ENCODE results near the gene DNAJC5. TPM values are rescaled to one million over a fixed set of nuclear protein-coding genes. Genes with fewer than 3 reads are reported as not detected.

Gene DNAJC5
- total RNA-seq, 2 experiments from 2014 or later = 27.5 to 27.7 TPM

DNA sequence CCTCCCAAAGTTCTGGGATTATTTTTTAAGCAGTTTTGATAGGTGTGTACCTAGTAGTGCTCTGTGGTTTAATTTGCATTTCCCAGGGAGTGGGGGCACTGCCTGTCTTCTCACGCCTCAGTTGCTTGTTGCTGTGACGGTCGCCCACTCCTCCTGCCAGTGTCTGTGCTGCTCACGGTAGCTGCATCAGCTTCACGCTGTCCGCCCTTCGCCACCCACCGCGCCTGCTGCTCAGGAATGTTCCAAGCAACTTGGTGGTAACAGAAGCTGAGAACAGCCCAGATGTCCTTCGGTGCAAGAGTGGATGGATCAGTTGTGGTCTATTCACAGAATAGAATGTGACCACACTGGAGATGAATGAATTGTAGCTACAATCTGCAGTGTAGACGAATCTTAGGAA is 22.9 kb downstream of the DNAJC5 start:
- no peak for TF ChIP-seq EZH2phosphoT487 (IDR thresholded peaks at IDR 0.05; ENCODE audit: borderline replicate concordance, low read depth, low read length)
- TF ChIP-seq, protein P1, sequence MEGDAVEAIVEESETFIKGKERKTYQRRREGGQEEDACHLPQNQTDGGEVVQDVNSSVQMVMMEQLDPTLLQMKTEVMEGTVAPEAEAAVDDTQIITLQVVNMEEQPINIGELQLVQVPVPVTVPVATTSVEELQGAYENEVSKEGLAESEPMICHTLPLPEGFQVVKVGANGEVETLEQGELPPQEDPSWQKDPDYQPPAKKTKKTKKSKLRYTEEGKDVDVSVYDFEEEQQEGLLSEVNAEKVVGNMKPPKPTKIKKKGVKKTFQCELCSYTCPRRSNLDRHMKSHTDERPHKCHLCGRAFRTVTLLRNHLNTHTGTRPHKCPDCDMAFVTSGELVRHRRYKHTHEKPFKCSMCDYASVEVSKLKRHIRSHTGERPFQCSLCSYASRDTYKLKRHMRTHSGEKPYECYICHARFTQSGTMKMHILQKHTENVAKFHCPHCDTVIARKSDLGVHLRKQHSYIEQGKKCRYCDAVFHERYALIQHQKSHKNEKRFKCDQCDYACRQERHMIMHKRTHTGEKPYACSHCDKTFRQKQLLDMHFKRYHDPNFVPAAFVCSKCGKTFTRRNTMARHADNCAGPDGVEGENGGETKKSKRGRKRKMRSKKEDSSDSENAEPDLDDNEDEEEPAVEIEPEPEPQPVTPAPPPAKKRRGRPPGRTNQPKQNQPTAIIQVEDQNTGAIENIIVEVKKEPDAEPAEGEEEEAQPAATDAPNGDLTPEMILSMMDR (conservative IDR thresholded peaks at IDR 0.05; ENCODE audit: low read length) = no peak
- H4K20me1 ChIP-seq (ENCODE audit: insufficient read depth, low read length) = no peaks in the 10 kb centered on the region
- CTCF ChIA-PET (ENCODE audit: unreplicated experiment) = no interaction called here

DNA sequence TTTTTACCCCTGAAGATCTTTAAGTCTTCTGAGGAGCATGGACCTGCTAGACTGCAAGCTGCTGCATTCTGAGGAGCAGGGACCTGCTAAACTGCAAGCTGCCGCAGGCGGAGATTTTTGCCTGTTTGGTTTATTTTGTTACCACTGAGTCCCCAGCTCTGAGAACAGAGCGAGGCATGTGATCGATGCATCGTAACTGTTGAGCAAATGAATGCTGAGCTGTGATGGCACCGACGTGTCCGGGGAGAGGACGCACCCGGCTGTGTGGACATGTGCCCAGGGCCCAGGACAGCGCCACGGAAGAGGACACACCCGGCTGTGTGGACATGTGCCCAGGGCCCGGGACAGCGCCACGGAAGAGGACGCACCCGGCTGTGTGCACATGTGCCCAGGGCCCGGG is 24.2 kb downstream of the DNAJC5 start:
- TF ChIP-seq, protein P1 (conservative IDR thresholded peaks at IDR 0.05; ENCODE audit: low read length) = no peak
- TF ChIP-seq EZH2phosphoT487 (IDR thresholded peaks at IDR 0.05; ENCODE audit: borderline replicate concordance, low read depth, low read length) = no peak
- Histone ChIP-seq H3K36me3 (ENCODE audit: insufficient read depth, low read length) (peaks cover 45% of the 10 kb centered on the region), H3K9me2 (ENCODE audit: insufficient read depth, low read length) (no peaks in the 10 kb centered on the region), H3K79me2 (ENCODE audit: insufficient read depth, low read depth, low read length) (peaks cover 3% of the 10 kb centered on the region; the same call in 1 of the 2 replicates), H3K9me3 (ENCODE audit: low read length) (peaks cover 16% of the 10 kb centered on the region; the same call in 1 of the 2 replicates), H3K27ac (ENCODE audit: low read depth, low read length, poor library complexity, severe bottlenecking) (no peak overlapping the region), H3K4me1 (ENCODE audit: insufficient read depth, low read length, poor library complexity, severe bottlenecking) (peaks cover 5% of the 10 kb centered on the region), H3K4me2 (ENCODE audit: low read length) (no peak overlapping the region), H3K4me3 (ENCODE audit: low read depth, low read length, poor library complexity, severe bottlenecking) (no peak overlapping the region), H4K20me1 (ENCODE audit: insufficient read depth, low read length) (no peaks in the 10 kb centered on the region), H2AFZ (ENCODE audit: low read length) (no peak overlapping the region)
- no TSS peak for BruUV-seq (replicated peaks)
- ChIA-PET POLR2A (interaction anchor here (1.1 kb wide), 2 partner anchors 8 to 22 kb away, joined by 3 read pairs; no protein-coding TSS in a partner anchor), CTCF (ENCODE audit: unreplicated experiment) (no interaction called here)
- intact Hi-C loops (cut with micrococcal nuclease; ENCODE audit: unreplicated experiment) = no loop called here
- DNase-seq (ENCODE audit: low spot score) = no peak

More for the DNA sequence above, 22.9 kb downstream of the DNAJC5 start:
- H3K9me3 ChIP-seq (ENCODE audit: low read length) = peaks cover 16% of the 10 kb centered on the region; the same call in 1 of the 2 replicates
- H3K36me3 ChIP-seq (ENCODE audit: insufficient read depth, low read length) = peaks cover 49% of the 10 kb centered on the region
- peaks cover 15% of the 10 kb centered on the region for H3K79me2 ChIP-seq (ENCODE audit: insufficient read depth, low read depth, low read length)
- no peak overlapping the region for H3K27ac ChIP-seq (ENCODE audit: low read depth, low read length, poor library complexity, severe bottlenecking)
- BruUV-seq (replicated peaks) = no TSS peak
- POLR2A ChIA-PET = interaction anchor here (1.1 kb wide), 3 partner anchors 9 to 39 kb away, joined by 3 read pairs; partner anchors contain the start of gene UCKL1
- no peaks in the 10 kb centered on the region for H3K9me2 ChIP-seq (ENCODE audit: insufficient read depth, low read length)
- peaks cover 5% of the 10 kb centered on the region for H3K4me1 ChIP-seq (ENCODE audit: insufficient read depth, low read length, poor library complexity, severe bottlenecking)
- intact Hi-C loops (cut with micrococcal nuclease; ENCODE audit: unreplicated experiment) = no loop called here
- H2AFZ ChIP-seq (ENCODE audit: low read length) = no peak overlapping the region
- H3K4me3 ChIP-seq (ENCODE audit: low read depth, low read length, poor library complexity, severe bottlenecking) = no peak overlapping the region
- DNase-seq (ENCODE audit: low spot score) = no peak
- no peak overlapping the region for H3K4me2 ChIP-seq (ENCODE audit: low read length)

DNA sequence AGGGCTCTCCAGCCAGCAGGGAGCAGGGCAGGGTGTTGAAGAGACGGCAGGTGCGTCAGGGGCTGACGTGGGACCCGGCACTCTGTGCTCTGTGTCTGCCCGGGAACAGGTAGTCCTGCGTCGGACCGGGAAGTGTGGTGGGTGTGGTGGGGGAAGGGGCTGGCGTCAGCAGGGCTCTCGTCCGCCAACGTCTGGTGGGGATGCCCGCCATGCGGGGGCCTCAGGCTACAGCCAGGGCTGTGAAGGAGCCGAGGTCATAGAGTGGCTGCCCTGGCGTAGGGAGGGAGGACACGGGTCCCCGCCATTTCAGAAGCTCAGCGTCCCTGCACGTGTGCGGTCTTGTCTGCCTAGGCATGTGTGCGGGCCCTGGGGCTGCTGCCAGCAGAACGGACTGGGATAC is 25.3 kb downstream of the DNAJC5 start:
- no peak for DNase-seq (ENCODE audit: low spot score)
- H3K4me3 ChIP-seq (ENCODE audit: low read depth, low read length, poor library complexity, severe bottlenecking) = no peak overlapping the region
- peaks cover 16% of the 10 kb centered on the region; the same call in 1 of the 2 replicates for H3K9me3 ChIP-seq (ENCODE audit: low read length)
- H3K79me2 ChIP-seq (ENCODE audit: insufficient read depth, low read depth, low read length) = no peaks in the 10 kb centered on the region; the same call in 1 of the 2 replicates
- H2AFZ ChIP-seq (ENCODE audit: low read length) = no peak overlapping the region
- no peaks in the 10 kb centered on the region for H3K9me2 ChIP-seq (ENCODE audit: insufficient read depth, low read length)
- peaks cover 5% of the 10 kb centered on the region for H3K4me1 ChIP-seq (ENCODE audit: insufficient read depth, low read length, poor library complexity, severe bottlenecking)
- no TSS peak for BruUV-seq (replicated peaks)
- intact Hi-C loops (cut with micrococcal nuclease; ENCODE audit: unreplicated experiment) = no loop called here
- ChIA-PET POLR2A (no interaction called here), CTCF (ENCODE audit: unreplicated experiment) (no interaction called here)
- H4K20me1 ChIP-seq (ENCODE audit: insufficient read depth, low read length) = no peaks in the 10 kb centered on the region
- no peak overlapping the region for H3K27ac ChIP-seq (ENCODE audit: low read depth, low read length, poor library complexity, severe bottlenecking)
- TF ChIP-seq EZH2phosphoT487 (IDR thresholded peaks at IDR 0.05; ENCODE audit: borderline replicate concordance, low read depth, low read length) = no peak
- TF ChIP-seq, protein P1 (conservative IDR thresholded peaks at IDR 0.05; ENCODE audit: low read length) = no peak
- H3K4me2 ChIP-seq (ENCODE audit: low read length) = no peak overlapping the region
- H3K36me3 ChIP-seq (ENCODE audit: insufficient read depth, low read length) = peaks cover 35% of the 10 kb centered on the region

Data from OCI-LY7 (cell line).